ENCODE results near the gene PTPRD. TPM values are rescaled to one million over a fixed set of nuclear protein-coding genes. Genes with fewer than 3 reads are reported as not detected.

PTPRD gene
- total RNA-seq, 2 experiments from 2014 or later = not detected

GRCh38 chr9:9615086-9615485 is 997.7 kb downstream of the PTPRD start:
- Mint-ChIP-seq H3K4me3 (no peak overlapping the region), H3K27me3 (ENCODE audit: low read depth) (no peaks in the 10 kb centered on the region), H3K4me1 (ENCODE audit: low read depth) (no peaks in the 10 kb centered on the region), H3K27ac (no peak overlapping the region), H3K36me3 (ENCODE audit: low read depth) (no peaks in the 10 kb centered on the region), H3K9me3 (ENCODE audit: insufficient read depth) (no peaks in the 10 kb centered on the region)
- ChIA-PET CTCF (no interaction called here), POLR2A (no interaction called here)
- DNase-seq = no peak
- ATAC-seq = no peak

DNA sequence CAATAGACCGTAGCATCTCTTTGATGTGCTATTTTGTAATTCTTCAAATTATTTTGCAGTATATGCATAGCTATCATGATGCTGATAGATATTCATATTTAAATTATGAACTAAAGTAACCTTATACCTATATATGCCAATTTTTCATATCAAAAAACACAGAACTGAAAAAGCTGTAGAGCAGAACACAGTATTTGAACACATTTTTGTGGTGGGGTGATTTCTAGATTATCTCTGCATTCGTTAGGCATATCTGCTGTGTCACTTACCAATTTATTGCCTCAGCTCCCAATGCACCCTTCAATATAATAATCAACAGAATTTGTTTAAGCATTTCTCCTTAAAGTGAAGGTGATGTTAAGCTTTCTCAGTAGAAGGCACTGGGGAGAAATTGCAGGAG is 998.2 kb downstream of the PTPRD start:
- ChIA-PET POLR2A (no interaction called here), CTCF (no interaction called here)
- no peaks in the 10 kb centered on the region for H3K9me3 Mint-ChIP-seq (ENCODE audit: insufficient read depth)
- H3K4me3 Mint-ChIP-seq = no peak overlapping the region
- no peaks in the 10 kb centered on the region for H3K36me3 Mint-ChIP-seq (ENCODE audit: low read depth)
- no peak for DNase-seq
- ATAC-seq = no peak
- H3K27ac Mint-ChIP-seq = no peak overlapping the region
- no peaks in the 10 kb centered on the region for H3K4me1 Mint-ChIP-seq (ENCODE audit: low read depth)
- no peaks in the 10 kb centered on the region for H3K27me3 Mint-ChIP-seq (ENCODE audit: low read depth)

DNA sequence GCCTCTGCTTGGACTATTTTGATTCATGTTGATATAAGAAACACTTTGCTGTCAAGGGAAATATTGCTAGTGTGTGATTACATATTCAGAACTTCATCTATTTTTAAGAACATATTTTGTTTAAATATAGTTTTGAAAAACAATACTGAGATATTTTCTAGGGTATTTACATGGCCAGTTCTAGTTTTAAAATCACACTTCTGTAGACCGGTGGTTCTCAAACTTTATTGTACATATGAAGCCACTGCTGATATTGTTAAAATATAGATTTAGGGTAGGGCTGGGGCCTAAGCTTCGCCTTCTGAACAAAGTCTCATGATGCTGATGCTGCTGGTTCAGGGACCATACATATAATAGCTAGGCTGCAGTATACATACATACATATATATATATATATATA is 1000.0 kb downstream of the PTPRD start:
- Mint-ChIP-seq H3K36me3 (ENCODE audit: low read depth) (no peaks in the 10 kb centered on the region), H3K4me1 (ENCODE audit: low read depth) (no peaks in the 10 kb centered on the region), H3K9me3 (ENCODE audit: insufficient read depth) (no peaks in the 10 kb centered on the region), H3K4me3 (no peak overlapping the region), H3K27ac (no peak overlapping the region), H3K27me3 (ENCODE audit: low read depth) (no peaks in the 10 kb centered on the region)
- ChIA-PET CTCF (no interaction called here), POLR2A (no interaction called here)
- ATAC-seq (no peak), DNase-seq (no peak)

DNA sequence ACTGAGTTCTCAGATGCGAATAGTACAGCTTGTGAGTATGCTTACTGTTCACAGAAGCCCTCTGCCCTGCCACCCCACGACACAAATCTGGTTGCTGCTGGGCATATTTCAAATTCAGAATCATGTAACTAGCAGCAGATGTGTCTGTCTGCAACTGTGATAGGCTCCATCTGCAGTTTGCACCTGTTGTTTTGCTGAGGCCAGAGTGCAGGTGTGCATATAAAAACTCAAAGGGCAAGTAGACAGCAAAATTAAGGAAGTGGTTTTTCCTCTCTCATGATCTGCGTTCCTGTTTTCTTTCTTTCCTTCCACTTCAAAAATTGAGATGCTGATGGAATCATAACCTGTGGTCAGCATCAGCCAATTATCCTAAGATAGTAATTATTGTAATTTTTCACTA is 1000.5 kb downstream of the PTPRD start:
- no peaks in the 10 kb centered on the region for H3K9me3 Mint-ChIP-seq (ENCODE audit: insufficient read depth)
- DNase-seq = no peak
- H3K36me3 Mint-ChIP-seq (ENCODE audit: low read depth) = no peaks in the 10 kb centered on the region
- no peak overlapping the region for H3K4me3 Mint-ChIP-seq
- CTCF ChIA-PET = interaction anchor here (0.8 kb wide), 1 partner anchor 331 kb away, joined by 3 read pairs; no protein-coding TSS in a partner anchor
- no peaks in the 10 kb centered on the region for H3K27me3 Mint-ChIP-seq (ENCODE audit: low read depth)
- no peaks in the 10 kb centered on the region for H3K4me1 Mint-ChIP-seq (ENCODE audit: low read depth)
- H3K27ac Mint-ChIP-seq = no peak overlapping the region
- no peak for ATAC-seq
- POLR2A ChIA-PET = no interaction called here

DNA sequence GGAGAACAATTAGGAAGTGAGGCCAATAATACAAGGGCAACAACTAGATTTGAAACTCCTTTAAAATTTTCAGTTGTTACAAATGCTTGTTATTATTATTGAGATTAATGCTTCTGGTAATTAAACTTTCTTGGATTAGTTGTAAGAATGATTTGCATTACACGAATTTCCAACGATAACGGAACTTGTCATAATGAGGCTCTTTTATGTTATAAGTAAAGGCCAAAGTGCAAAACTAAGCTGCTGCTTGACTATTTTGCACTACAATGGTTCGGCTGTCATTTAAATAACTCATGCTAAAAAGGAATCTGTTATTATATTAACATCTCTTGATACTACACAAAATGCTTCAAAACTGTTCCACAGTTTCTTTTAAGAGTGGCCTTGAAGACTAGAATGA is 1007.1 kb downstream of the PTPRD start:
- CTCF ChIA-PET = interaction anchor here (2.1 kb wide), 1 partner anchor 338 kb away, joined by 14 read pairs; no protein-coding TSS in a partner anchor
- Mint-ChIP-seq H3K4me1 (ENCODE audit: low read depth) (no peaks in the 10 kb centered on the region), H3K27ac (no peak overlapping the region), H3K36me3 (ENCODE audit: low read depth) (no peaks in the 10 kb centered on the region), H3K4me3 (no peak overlapping the region), H3K27me3 (ENCODE audit: low read depth) (no peaks in the 10 kb centered on the region), H3K9me3 (ENCODE audit: insufficient read depth) (no peaks in the 10 kb centered on the region)
- POLR2A ChIA-PET = no interaction called here
- ATAC-seq = no peak
- DNase-seq = no peak

GRCh38 chr9:9603345-9603744 is 1009.5 kb downstream of the PTPRD start:
- ATAC-seq (no peak), DNase-seq (no peak)
- Mint-ChIP-seq H3K36me3 (ENCODE audit: low read depth) (no peaks in the 10 kb centered on the region), H3K4me1 (ENCODE audit: low read depth) (no peaks in the 10 kb centered on the region), H3K9me3 (ENCODE audit: insufficient read depth) (no peaks in the 10 kb centered on the region), H3K4me3 (no peak overlapping the region), H3K27ac (no peak overlapping the region), H3K27me3 (ENCODE audit: low read depth) (no peaks in the 10 kb centered on the region)
- ChIA-PET POLR2A (no interaction called here), CTCF (no interaction called here)

DNA sequence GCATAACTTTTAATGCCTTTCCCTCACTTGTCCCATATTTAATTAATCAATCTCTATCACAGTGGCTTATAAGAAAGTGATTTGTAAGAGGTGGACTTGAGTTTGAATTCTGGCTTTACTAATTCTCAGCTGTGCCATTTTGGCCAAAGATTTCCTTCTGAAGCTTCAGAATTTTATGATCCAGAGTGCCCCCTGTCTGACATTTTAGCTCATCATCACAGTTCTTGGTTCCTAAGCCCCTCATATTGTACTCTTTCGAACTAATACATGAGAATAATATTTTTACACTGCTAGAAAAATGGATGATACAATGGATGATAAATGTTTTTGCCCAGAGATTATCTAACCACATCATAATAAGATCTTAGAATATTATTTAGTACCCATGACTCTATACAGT is 1014.1 kb downstream of the PTPRD start:
- Mint-ChIP-seq H3K27ac (no peak overlapping the region), H3K27me3 (ENCODE audit: low read depth) (no peaks in the 10 kb centered on the region), H3K9me3 (ENCODE audit: insufficient read depth) (no peaks in the 10 kb centered on the region), H3K4me3 (no peak overlapping the region), H3K36me3 (ENCODE audit: low read depth) (no peaks in the 10 kb centered on the region), H3K4me1 (ENCODE audit: low read depth) (no peaks in the 10 kb centered on the region)
- DNase-seq = no peak
- ChIA-PET POLR2A (no interaction called here), CTCF (no interaction called here)
- ATAC-seq = no peak

GRCh38 chr9:9592104-9592503 is 1020.7 kb downstream of the PTPRD start:
- no peak overlapping the region for H3K27ac Mint-ChIP-seq
- ChIA-PET POLR2A (no interaction called here), CTCF (no interaction called here)
- H3K4me3 Mint-ChIP-seq = no peak overlapping the region
- no peaks in the 10 kb centered on the region for H3K4me1 Mint-ChIP-seq (ENCODE audit: low read depth)
- no peak for DNase-seq
- no peak for ATAC-seq
- H3K36me3 Mint-ChIP-seq (ENCODE audit: low read depth) = no peaks in the 10 kb centered on the region
- no peaks in the 10 kb centered on the region for H3K9me3 Mint-ChIP-seq (ENCODE audit: insufficient read depth)
- no peaks in the 10 kb centered on the region for H3K27me3 Mint-ChIP-seq (ENCODE audit: low read depth)

DNA sequence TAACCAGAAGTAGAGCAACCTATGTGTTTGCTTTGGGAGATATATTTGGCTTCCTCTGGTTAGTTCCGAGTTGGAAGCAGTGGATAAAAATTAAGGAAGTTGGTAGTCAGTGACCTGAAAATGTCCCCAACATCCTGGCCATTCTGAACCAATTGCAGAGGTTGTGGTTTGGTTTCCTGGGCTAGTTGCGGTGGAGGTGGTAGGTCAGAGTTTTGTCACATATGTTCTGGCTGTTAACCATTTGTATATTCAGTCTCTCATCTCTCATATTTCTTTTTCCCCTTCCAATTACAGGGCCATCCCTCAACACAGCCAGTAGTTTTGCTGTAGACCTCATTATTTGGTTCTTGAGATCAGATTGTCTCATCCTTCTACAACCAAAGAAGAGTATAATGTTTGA is 1026.9 kb downstream of the PTPRD start:
- H3K4me3 Mint-ChIP-seq = no peak overlapping the region
- ATAC-seq = no peak

GRCh38 chr9:9574080-9574479 is 1038.7 kb downstream of the PTPRD start:
- H3K27ac Mint-ChIP-seq = no peak overlapping the region
- ATAC-seq (no peak), DNase-seq (no peak)
- no peaks in the 10 kb centered on the region for H3K36me3 Mint-ChIP-seq (ENCODE audit: low read depth)
- no peaks in the 10 kb centered on the region for H3K9me3 Mint-ChIP-seq (ENCODE audit: insufficient read depth)
- no peaks in the 10 kb centered on the region for H3K4me1 Mint-ChIP-seq (ENCODE audit: low read depth)
- POLR2A ChIA-PET = no interaction called here
- H3K4me3 Mint-ChIP-seq = no peak overlapping the region
- no peaks in the 10 kb centered on the region for H3K27me3 Mint-ChIP-seq (ENCODE audit: low read depth)
- CTCF ChIA-PET = no interaction called here

More for the DNA sequence above, 1026.9 kb downstream of the PTPRD start:
- CTCF ChIA-PET = no interaction called here
- no peaks in the 10 kb centered on the region for H3K9me3 Mint-ChIP-seq (ENCODE audit: insufficient read depth)
- H3K27ac Mint-ChIP-seq = no peak overlapping the region
- no peaks in the 10 kb centered on the region for H3K4me1 Mint-ChIP-seq (ENCODE audit: low read depth)
- no peaks in the 10 kb centered on the region for H3K36me3 Mint-ChIP-seq (ENCODE audit: low read depth)
- no peaks in the 10 kb centered on the region for H3K27me3 Mint-ChIP-seq (ENCODE audit: low read depth)
- POLR2A ChIA-PET = no interaction called here
- DNase-seq = no peak

GRCh38 chr9:9565700-9566099 is 1047.1 kb downstream of the PTPRD start:
- H3K36me3 Mint-ChIP-seq (ENCODE audit: low read depth) = no peaks in the 10 kb centered on the region
- POLR2A ChIA-PET = no interaction called here

GRCh38 chr9:9563817-9564216 is 1049.0 kb downstream of the PTPRD start:
- Mint-ChIP-seq H3K27ac (no peak overlapping the region), H3K36me3 (ENCODE audit: low read depth) (no peaks in the 10 kb centered on the region), H3K4me3 (no peak overlapping the region), H3K27me3 (ENCODE audit: low read depth) (no peaks in the 10 kb centered on the region), H3K4me1 (ENCODE audit: low read depth) (no peaks in the 10 kb centered on the region), H3K9me3 (ENCODE audit: insufficient read depth) (no peaks in the 10 kb centered on the region)
- no peak for ATAC-seq
- ChIA-PET CTCF (no interaction called here), POLR2A (no interaction called here)
- no peak for DNase-seq

More at GRCh38 chr9:9565700-9566099, 1047.1 kb downstream of the PTPRD start:
- Mint-ChIP-seq H3K27me3 (ENCODE audit: low read depth) (no peaks in the 10 kb centered on the region), H3K9me3 (ENCODE audit: insufficient read depth) (no peaks in the 10 kb centered on the region), H3K4me1 (ENCODE audit: low read depth) (no peaks in the 10 kb centered on the region), H3K4me3 (no peak overlapping the region), H3K27ac (no peak overlapping the region)
- CTCF ChIA-PET = no interaction called here
- no peak for DNase-seq
- no peak for ATAC-seq

DNA sequence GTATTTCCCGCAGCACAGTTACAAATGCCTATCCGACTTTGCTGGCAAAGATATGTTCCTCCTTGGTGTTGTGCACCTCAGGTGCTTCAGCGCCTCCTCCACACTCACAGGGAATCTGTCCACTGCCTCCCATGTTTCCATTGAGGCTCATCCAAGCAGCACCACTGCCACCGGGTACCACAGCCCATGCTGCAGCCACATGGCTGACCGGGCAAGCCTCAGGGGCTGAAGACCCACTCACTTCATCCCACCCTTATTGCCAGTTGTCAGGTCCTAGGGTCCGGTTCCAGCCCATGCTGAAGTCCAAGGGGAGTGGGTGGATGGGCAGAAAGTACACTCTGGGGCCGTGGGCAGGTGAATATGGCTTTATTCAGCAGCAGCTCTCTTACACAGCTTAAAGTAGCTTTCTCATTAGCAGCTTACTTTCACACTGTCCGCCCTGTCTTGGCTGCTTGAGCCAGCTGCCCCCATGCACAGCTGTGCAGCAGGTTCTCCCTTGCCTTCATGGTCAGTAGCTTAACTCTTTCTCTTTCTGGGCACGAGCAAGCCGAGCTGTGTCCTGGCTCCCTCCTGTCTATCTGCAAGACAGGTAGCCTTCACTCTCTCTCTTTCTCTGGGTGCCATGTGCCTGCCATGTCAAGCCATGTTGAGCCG is 1052.3 kb downstream of the PTPRD start:
- Mint-ChIP-seq H3K4me3 (no peak overlapping the region), H3K9me3 (ENCODE audit: insufficient read depth) (no peaks in the 10 kb centered on the region), H3K27me3 (ENCODE audit: low read depth) (no peaks in the 10 kb centered on the region), H3K4me1 (ENCODE audit: low read depth) (no peaks in the 10 kb centered on the region), H3K36me3 (ENCODE audit: low read depth) (no peaks in the 10 kb centered on the region), H3K27ac (no peak overlapping the region)
- ChIA-PET POLR2A (no interaction called here), CTCF (no interaction called here)
- no peak for ATAC-seq
- no peak for DNase-seq

Data from activated CD8-positive, alpha-beta T cell treated with anti-CD3 and anti-CD28 coated beads, Interleukin-2, amount 10 ng/mL, durations not matched to agents 7 days and 5 days (primary cell).